Measurements from ENCODE around the gene GFOD1. TPM values are rescaled to one million over a fixed set of nuclear protein-coding genes. Genes with fewer than 3 reads are reported as not detected.

The GFOD1 gene
- polyA plus RNA-seq, 2 of the 4 experiments (the other 2 are of a cell fraction) = 2.7 to 3.5 TPM

DNA sequence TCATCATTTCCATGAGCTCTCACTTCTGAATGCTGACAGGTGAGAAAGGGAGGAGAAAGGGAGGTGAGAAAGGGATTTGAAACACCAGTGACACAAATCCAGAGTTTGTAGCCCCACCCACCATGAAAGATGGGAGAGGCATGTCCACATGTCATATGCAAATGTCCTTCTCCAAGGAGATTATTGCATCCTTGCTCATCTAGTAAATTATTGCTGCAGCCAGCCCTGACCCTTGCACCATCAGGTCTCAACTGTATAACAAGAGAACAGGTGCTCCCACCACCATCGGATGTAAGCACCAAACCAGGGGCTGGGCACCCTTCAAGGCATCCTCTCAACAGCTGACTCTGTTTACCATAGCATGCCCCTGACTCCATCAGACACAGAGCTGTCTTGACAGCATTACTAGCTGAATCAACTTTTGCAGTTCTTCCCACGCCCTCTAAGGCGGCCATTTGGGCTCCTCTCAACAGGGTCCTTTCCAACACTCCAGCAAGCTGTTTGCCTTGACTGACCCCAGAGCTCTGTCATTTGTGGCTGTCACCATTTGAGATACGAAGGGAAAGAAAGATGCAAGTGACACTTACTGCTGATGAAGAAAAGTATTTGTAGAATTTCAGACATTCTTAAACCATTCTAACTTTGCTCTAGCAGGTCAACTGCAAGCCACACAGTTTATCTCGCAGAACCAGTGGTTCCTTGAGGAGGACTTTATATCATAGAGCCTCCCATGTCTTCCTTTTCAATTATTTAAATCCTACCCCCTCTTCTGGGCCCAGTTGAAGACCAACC lies 14.2 kb downstream of the GFOD1 start (continued):
- TF ChIP-seq, protein P1, sequence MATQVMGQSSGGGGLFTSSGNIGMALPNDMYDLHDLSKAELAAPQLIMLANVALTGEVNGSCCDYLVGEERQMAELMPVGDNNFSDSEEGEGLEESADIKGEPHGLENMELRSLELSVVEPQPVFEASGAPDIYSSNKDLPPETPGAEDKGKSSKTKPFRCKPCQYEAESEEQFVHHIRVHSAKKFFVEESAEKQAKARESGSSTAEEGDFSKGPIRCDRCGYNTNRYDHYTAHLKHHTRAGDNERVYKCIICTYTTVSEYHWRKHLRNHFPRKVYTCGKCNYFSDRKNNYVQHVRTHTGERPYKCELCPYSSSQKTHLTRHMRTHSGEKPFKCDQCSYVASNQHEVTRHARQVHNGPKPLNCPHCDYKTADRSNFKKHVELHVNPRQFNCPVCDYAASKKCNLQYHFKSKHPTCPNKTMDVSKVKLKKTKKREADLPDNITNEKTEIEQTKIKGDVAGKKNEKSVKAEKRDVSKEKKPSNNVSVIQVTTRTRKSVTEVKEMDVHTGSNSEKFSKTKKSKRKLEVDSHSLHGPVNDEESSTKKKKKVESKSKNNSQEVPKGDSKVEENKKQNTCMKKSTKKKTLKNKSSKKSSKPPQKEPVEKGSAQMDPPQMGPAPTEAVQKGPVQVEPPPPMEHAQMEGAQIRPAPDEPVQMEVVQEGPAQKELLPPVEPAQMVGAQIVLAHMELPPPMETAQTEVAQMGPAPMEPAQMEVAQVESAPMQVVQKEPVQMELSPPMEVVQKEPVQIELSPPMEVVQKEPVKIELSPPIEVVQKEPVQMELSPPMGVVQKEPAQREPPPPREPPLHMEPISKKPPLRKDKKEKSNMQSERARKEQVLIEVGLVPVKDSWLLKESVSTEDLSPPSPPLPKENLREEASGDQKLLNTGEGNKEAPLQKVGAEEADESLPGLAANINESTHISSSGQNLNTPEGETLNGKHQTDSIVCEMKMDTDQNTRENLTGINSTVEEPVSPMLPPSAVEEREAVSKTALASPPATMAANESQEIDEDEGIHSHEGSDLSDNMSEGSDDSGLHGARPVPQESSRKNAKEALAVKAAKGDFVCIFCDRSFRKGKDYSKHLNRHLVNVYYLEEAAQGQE (IDR thresholded peaks at IDR 0.05) = no peak
- TF ChIP-seq ESRRA (IDR thresholded peaks at IDR 0.05; ENCODE audit: borderline replicate concordance, low read length) = no peak
- no peak for TF ChIP-seq FOSB (CRISPR knock-in tag; IDR thresholded peaks at IDR 0.05)
- no peak for TF ChIP-seq TFCP2L1 (CRISPR knock-in tag; IDR thresholded peaks at IDR 0.05)
- TF ChIP-seq, protein P2, sequence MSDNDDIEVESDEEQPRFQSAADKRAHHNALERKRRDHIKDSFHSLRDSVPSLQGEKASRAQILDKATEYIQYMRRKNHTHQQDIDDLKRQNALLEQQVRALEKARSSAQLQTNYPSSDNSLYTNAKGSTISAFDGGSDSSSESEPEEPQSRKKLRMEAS (IDR thresholded peaks at IDR 0.05) = no peak
- TF ChIP-seq CBX2 (IDR thresholded peaks at IDR 0.05; ENCODE audit: borderline replicate concordance, low read depth) = no peak

GRCh38 chr6:13472099-13472498 lies 15.3 kb downstream of the GFOD1 start:
- Histone ChIP-seq H3K9me3 (no peaks in the 10 kb centered on the region; the same call in 2 of the 3 replicates), H3K27ac (no peak overlapping the region), H3K4me1 (peaks cover 8% of the 10 kb centered on the region; the same call in 2 of the 3 replicates), H3K4me3 (no peak overlapping the region), H3K4me2 (no peak overlapping the region)
- TF ChIP-seq POLR2A (IDR thresholded peaks at IDR 0.05; ENCODE audit: low read length) = no peak
- TF ChIP-seq, protein P3, sequence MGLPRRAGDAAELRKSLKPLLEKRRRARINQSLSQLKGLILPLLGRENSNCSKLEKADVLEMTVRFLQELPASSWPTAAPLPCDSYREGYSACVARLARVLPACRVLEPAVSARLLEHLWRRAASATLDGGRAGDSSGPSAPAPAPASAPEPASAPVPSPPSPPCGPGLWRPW (IDR thresholded peaks at IDR 0.05) = no peak
- no peak for TF ChIP-seq MAZ (IDR thresholded peaks at IDR 0.05; ENCODE audit: borderline replicate concordance, low read depth, low read length)
- TF ChIP-seq USF2 (IDR thresholded peaks at IDR 0.05) = no peak
- TF ChIP-seq ZFP36 (IDR thresholded peaks at IDR 0.05; ENCODE audit: borderline replicate concordance, partially characterized antibody) = no peak
- TF ChIP-seq BHLHE40 (IDR thresholded peaks at IDR 0.05; ENCODE audit: low read depth, low read length) = no peak
- no peak for TF ChIP-seq KDM1A (IDR thresholded peaks at IDR 0.05; ENCODE audit: low read depth)
- TF ChIP-seq FOXS1 (CRISPR knock-in tag; IDR thresholded peaks at IDR 0.05) = no peak
- no peak for TF ChIP-seq BCL3 (IDR thresholded peaks at IDR 0.05)
- TF ChIP-seq CEBPB (IDR thresholded peaks at IDR 0.05) = no peak
- no peak for TF ChIP-seq HOXA7 (CRISPR knock-in tag; IDR thresholded peaks at IDR 0.05)
- no peak for TF ChIP-seq TP53 (CRISPR knock-in tag; IDR thresholded peaks at IDR 0.05)
- no peak for TF ChIP-seq CHD4 (IDR thresholded peaks at IDR 0.05; ENCODE audit: borderline replicate concordance)
- no peak for TF ChIP-seq EHF (CRISPR knock-in tag; IDR thresholded peaks at IDR 0.05)
- TF ChIP-seq POLR2AphosphoS2 (conservative IDR thresholded peaks at IDR 0.05; ENCODE audit: low read length) = no peak
- no peak for TF ChIP-seq CBX8 (IDR thresholded peaks at IDR 0.05)
- no peak for TF ChIP-seq HOXB5 (CRISPR knock-in tag; IDR thresholded peaks at IDR 0.05)
- TF ChIP-seq SREBF2 (IDR thresholded peaks at IDR 0.05) = no peak
- no peak for TF ChIP-seq ZNF302 (CRISPR knock-in tag; IDR thresholded peaks at IDR 0.05)
- no peak for TF ChIP-seq EHMT2 (IDR thresholded peaks at IDR 0.05; ENCODE audit: low read depth)
- DNase-seq (ENCODE audit: low read depth in 1 of 2, low spot score in 1 of 2) = no peak
- CTCF ChIA-PET = no interaction called here
- no peak for FAIRE-seq
- WGBS (ENCODE audit: missing lambda C conversion rate) = 56% methylated on average over 4 of the region's 4 CpGs
- POLR2A ChIA-PET = no interaction called here
- ATAC-seq = no peak

Measured in A549 (cell line).